Testis (tissue), 2 donors: ENCODE results near the gene TNS1.

ENCODE experiments used
- POLR2A ChIP-seq: fragments of 450-650 bp; IDR thresholded peaks from one replicate; pipeline ENCODE4 v1.6.1; 2017; ENCODE audit warnings: antibody characterized with exemption, mild to moderate bottlenecking, moderate library complexity
- TF ChIP-seq, protein P1 (sequence below), 3 experiments: fragments of 450-650 bp in 2 of 3; fragments of 200-600 bp in 1 of 3; sonication (generic) in 1 of 3; IDR thresholded peaks; one replicate each; pipeline ENCODE4 v1.5.1; 2016 to 2019; ENCODE audit warnings: antibody characterized with exemption in 3 of 3, mild to moderate bottlenecking in 2 of 3, moderate library complexity in 1 of 3

DNA sequence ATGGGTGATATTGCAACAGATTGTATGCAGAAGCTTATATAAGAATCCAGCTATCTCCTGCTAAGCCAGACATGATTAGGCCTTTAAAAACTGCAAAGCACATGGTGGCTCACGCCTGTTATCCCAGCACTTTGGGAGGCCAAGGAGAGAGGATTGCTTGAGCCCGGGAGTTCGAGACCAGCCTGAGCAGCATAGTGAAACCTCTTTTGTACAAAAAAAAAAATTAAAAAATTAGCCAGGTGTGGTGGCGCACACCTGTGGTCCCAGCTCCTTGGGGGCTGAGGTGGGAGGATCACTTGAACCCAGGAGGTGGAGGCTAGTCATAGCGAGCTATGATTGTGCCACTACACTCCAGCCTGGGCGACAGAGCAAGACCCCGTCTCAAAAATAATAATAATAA is 204.6 kb downstream of the TNS1 start:
- no peak for TF ChIP-seq POLR2A
- TF ChIP-seq, protein P1, sequence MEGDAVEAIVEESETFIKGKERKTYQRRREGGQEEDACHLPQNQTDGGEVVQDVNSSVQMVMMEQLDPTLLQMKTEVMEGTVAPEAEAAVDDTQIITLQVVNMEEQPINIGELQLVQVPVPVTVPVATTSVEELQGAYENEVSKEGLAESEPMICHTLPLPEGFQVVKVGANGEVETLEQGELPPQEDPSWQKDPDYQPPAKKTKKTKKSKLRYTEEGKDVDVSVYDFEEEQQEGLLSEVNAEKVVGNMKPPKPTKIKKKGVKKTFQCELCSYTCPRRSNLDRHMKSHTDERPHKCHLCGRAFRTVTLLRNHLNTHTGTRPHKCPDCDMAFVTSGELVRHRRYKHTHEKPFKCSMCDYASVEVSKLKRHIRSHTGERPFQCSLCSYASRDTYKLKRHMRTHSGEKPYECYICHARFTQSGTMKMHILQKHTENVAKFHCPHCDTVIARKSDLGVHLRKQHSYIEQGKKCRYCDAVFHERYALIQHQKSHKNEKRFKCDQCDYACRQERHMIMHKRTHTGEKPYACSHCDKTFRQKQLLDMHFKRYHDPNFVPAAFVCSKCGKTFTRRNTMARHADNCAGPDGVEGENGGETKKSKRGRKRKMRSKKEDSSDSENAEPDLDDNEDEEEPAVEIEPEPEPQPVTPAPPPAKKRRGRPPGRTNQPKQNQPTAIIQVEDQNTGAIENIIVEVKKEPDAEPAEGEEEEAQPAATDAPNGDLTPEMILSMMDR (IDR thresholded peaks at IDR 0.05), result no peak
